Right atrium auricular region (tissue), 2 donors: ENCODE measurements around the gene TIMM44. TPM values are rescaled to one million over a fixed set of nuclear protein-coding genes. Genes with fewer than 3 reads are reported as not detected.

Source experiments
- DNase-seq: peaks from one replicate; pipeline ENCODE4 v3.0.0-alpha.2; 2019; ENCODE audit warnings: low spot score
- H3K27ac ChIP-seq, 2 donors: fragments of 200-600 bp; sonication (generic); 1 replicate in 1 of 2; 2 replicates in 1 of 2; pipeline ENCODE4 v1.5.1; 2016 to 2019
- H3K27me3 ChIP-seq, 2 donors: fragments of 200-600 bp; sonication (generic); one replicate each; pipeline versions ENCODE4 v1.5.1 to v1.6.0; 2017 to 2019
- H3K36me3 ChIP-seq: fragments of 200-600 bp; sonication (generic); one replicate; pipeline ENCODE4 v1.5.1; 2016
- H3K4me1 ChIP-seq, 2 donors: fragments of 200-600 bp; sonication (generic); one replicate each; pipeline versions ENCODE4 v1.5.1 to v1.6.0; 2017 to 2019
- H3K4me3 ChIP-seq, 2 donors: fragments of 200-600 bp; sonication (generic); 1 replicate in 1 of 2; 2 replicates in 1 of 2; pipeline ENCODE4 v1.5.1; 2017 to 2019; ENCODE audit warnings: mild to moderate bottlenecking in 1 of 2, moderate library complexity in 1 of 2
- H3K9me3 ChIP-seq, 2 donors: fragments of 200-600 bp; sonication (generic); one replicate each; pipeline ENCODE4 v1.5.1; 2019
- CTCF ChIP-seq, 2 donors: fragments of 200-600 bp; sonication (generic); IDR thresholded peaks; one replicate each; pipeline ENCODE4 v1.5.1; 2019; ENCODE audit warnings: antibody characterized with exemption in 2 of 2
- total RNA-seq, 2 donors: library from RNA; depleted of rRNA; stranded (reverse); fragments of >200 nt; gene quantifications; one replicate each; pipeline ENCODE4 v1.1.0, GENCODE V29; 2016

The TIMM44 gene
- total RNA-seq, 2 donors from 2014 or later = 49.1 to 64.1 TPM

- Histone ChIP-seq H3K27ac (no peak overlapping the region), H3K4me1 (no peaks in the 10 kb centered on the region), H3K4me3 (no peak overlapping the region), H3K36me3 (no peaks in the 10 kb centered on the region), H3K27me3 (no peaks in the 10 kb centered on the region), H3K9me3 (no peaks in the 10 kb centered on the region)
- DNase-seq = no peak
- no peak for TF ChIP-seq CTCF (IDR thresholded peaks at IDR 0.05)
Measured at GRCh38 chr19:7879836-7880235, 63.6 kb downstream of the TIMM44 start.

DNA sequence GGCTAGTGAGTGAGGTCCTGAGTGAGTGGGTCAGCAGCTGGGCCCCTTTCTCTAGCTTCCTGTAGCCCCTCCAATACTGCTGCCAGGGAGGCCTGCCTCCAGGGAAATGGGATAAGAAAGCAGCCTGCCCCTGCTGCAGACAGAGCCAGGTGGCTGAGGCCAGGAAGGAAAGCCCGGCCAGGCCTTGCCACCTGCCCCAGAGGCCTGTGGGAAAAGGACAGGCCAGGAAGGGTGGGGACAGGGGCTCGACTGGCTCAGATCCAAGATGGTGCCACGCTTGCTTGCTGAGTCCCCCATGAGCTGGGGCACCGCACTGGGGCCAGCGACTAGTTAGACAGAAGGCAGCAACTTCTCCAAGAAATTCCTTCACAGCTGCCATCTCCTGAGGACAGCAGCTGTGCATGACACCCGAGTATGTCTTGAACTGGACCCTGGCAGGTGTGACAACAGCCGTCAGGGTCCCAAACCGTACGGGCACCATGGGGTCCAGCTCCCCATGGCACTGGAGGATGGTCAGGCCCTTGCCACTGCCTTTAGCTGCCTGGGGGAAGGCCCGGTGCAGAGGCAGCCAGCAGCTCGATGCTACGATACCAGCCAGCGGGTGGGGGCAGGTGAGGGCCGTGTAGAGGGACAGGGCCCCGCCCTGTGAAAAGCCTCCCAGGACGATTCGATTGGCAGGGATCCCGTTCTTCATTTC lies 64.2 kb downstream of the TIMM44 start:
- Histone ChIP-seq H3K4me3 (no peak overlapping the region), H3K27me3 (no peaks in the 10 kb centered on the region), H3K9me3 (no peaks in the 10 kb centered on the region), H3K4me1 (peaks cover 0 to 4% of the 10 kb centered on the region in 2 donors), H3K27ac (no peak overlapping the region), H3K36me3 (no peaks in the 10 kb centered on the region)
- no peak for TF ChIP-seq CTCF (IDR thresholded peaks at IDR 0.05)
- no peak for DNase-seq

- Histone ChIP-seq H3K27me3 (peaks cover 0 to 5% of the 10 kb centered on the region in 2 donors), H3K4me3 (no peak overlapping the region), H3K27ac (no peak overlapping the region), H3K9me3 (no peaks in the 10 kb centered on the region), H3K36me3 (no peaks in the 10 kb centered on the region), H3K4me1 (peaks cover 0 to 17% of the 10 kb centered on the region in 2 donors)
- no peak for DNase-seq
- no peak for TF ChIP-seq CTCF (IDR thresholded peaks at IDR 0.05)
Measured at GRCh38 chr19:7877249-7877836, 66.1 kb downstream of the TIMM44 start.

Other genes with a start within 250 kb of the TIMM44 start
- not detected for gene FCER2, start 241.5 kb downstream of the TIMM44 start, total RNA-seq
- under 1 TPM in 1 of 2 donors, not detected in 1; 0.55 TPM for gene CLEC4G, start 211.6 kb downstream of the TIMM44 start, total RNA-seq
- gene CD209, start 196.1 kb downstream of the TIMM44 start, total RNA-seq = 1 to 10 TPM in 1 of 2 donors, under 1 TPM in 1; 0.59 to 4.3 TPM
- gene CLEC4M, start 180.4 kb downstream of the TIMM44 start, total RNA-seq = not detected
- gene EVI5L, start 113.4 kb downstream of the TIMM44 start, total RNA-seq = 10 to 100 TPM; 14.2 to 17.4 TPM
- gene PRR36, start 69.3 kb downstream of the TIMM44 start, total RNA-seq = not detected
- 1 to 10 TPM; 1.5 to 2.1 TPM for gene LRRC8E, start 55.2 kb downstream of the TIMM44 start, total RNA-seq
- gene MAP2K7, start 39.8 kb downstream of the TIMM44 start, total RNA-seq = 10 to 100 TPM; 12.0 to 14.4 TPM
- 10 to 100 TPM; 22.1 to 26.7 TPM for gene TGFBR3L, start 28.8 kb downstream of the TIMM44 start, total RNA-seq
- 10 to 100 TPM; 14.1 to 16.5 TPM for gene SNAPC2, start 23.3 kb downstream of the TIMM44 start, total RNA-seq
- 1 to 10 TPM; 1.7 to 4.2 TPM for gene CTXN1, start 17.5 kb downstream of the TIMM44 start, total RNA-seq
- gene ELAVL1, start 62.0 kb upstream of the TIMM44 start, total RNA-seq = 10 to 100 TPM; 31.0 to 37.4 TPM
- not detected for gene CCL25, start 109.1 kb upstream of the TIMM44 start, total RNA-seq
- not detected for gene FBN3, start 205.9 kb upstream of the TIMM44 start, total RNA-seq